HEK293 (cell line): Measurements from ENCODE around the gene SLC32A1.
A peak's percentile ranks its signal among the peaks of the same experiment; 100 is the strongest.

ENCODE experiments used
- CTCF ChIA-PET: fragments of 350-600 bp; formaldehyde crosslinking; extraction: SDS; loops from one replicate; lab custom pipeline; 2021; ENCODE audit warnings: antibody characterized with exemption; lab: Yijun Ruan, JAX
- POLR2A ChIA-PET: fragments of 300-600 bp; formaldehyde crosslinking; extraction: SDS; loops from one replicate; lab custom pipeline; 2020; ENCODE audit warnings: antibody characterized with exemption, inconsistent platforms; lab: Yijun Ruan, JAX
- H3K27ac ChIP-seq: fragments of 200-500 bp; sonication (Bioruptor generic); 2 replicates; pipeline ENCODE4 v1.5.1; 2014; ENCODE audit warnings: low read depth, low read length, control low read depth, inconsistent platforms; ENCODE audit errors: extremely low read depth
- H3K36me3 ChIP-seq, 2 experiments: fragments of 200-500 bp in 1 of 2; sonication (Bioruptor generic) in 1 of 2; 1 replicate in 1 of 2; 2 replicates in 1 of 2; pipeline ENCODE4 v1.5.1; 2014 to 2017; ENCODE audit warnings: inconsistent platforms in 2 of 2, low read length in 2 of 2; ENCODE audit not compliant: control insufficient read depth in 2 of 2, insufficient read depth in 1 of 2
- H3K4me1 ChIP-seq: fragments of 200-500 bp; sonication (Bioruptor generic); 2 replicates; pipeline ENCODE4 v1.5.1; 2014; ENCODE audit warnings: mild to moderate bottlenecking, low read length, inconsistent platforms; ENCODE audit not compliant: control insufficient read depth, insufficient read depth
- H3K4me3 ChIP-seq: 2 replicates; pipeline ENCODE4 v1.5.1; 2011; ENCODE audit warnings: low read depth, mild to moderate bottlenecking, control low read depth, low read length, moderate library complexity
- H3K9me3 ChIP-seq: fragments of 200-500 bp; sonication (Bioruptor generic); 2 replicates; pipeline ENCODE4 v1.5.1; 2014; ENCODE audit warnings: low read depth, low read length, inconsistent platforms; ENCODE audit not compliant: control insufficient read depth, insufficient read depth
- EGR2 ChIP-seq: fragments of 450-650 bp; formaldehyde crosslinking; IDR thresholded peaks from 2 replicates; pipeline ENCODE4 v1.5.1; 2016; ENCODE audit warnings: low read depth, missing biosample characterization, missing genetic modification characterization
- PATZ1 ChIP-seq: fragments of 450-650 bp; formaldehyde crosslinking; IDR thresholded peaks from 2 replicates; pipeline ENCODE4 v1.5.1; 2016; ENCODE audit warnings: missing biosample characterization, missing genetic modification characterization
- PRDM10 ChIP-seq: fragments of 450-650 bp; formaldehyde crosslinking; IDR thresholded peaks from 2 replicates; pipeline ENCODE4 v1.5.1; 2016; ENCODE audit warnings: missing biosample characterization, missing genetic modification characterization
- SP2 ChIP-seq: fragments of 450-650 bp; formaldehyde crosslinking; IDR thresholded peaks from 2 replicates; pipeline ENCODE4 v1.5.1; 2016; ENCODE audit warnings: missing biosample characterization, missing genetic modification characterization
- SP3 ChIP-seq: fragments of 450-650 bp; formaldehyde crosslinking; IDR thresholded peaks from 2 replicates; pipeline ENCODE4 v1.5.1; 2016; ENCODE audit warnings: missing biosample characterization, missing genetic modification characterization
- ZBTB1 ChIP-seq: fragments of 450-650 bp; formaldehyde crosslinking; IDR thresholded peaks from 2 replicates; pipeline ENCODE4 v1.5.1; 2016; ENCODE audit warnings: missing biosample characterization, missing genetic modification characterization
- ZBTB26 ChIP-seq: fragments of 450-650 bp; formaldehyde crosslinking; optimal IDR thresholded peaks from 2 replicates; pipeline ENCODE3; 2016; ENCODE audit warnings: missing biosample characterization, mild to moderate bottlenecking, missing genetic modification characterization
- ZFHX2 ChIP-seq: fragments of 450-650 bp; formaldehyde crosslinking; conservative IDR thresholded peaks from 2 replicates; pipeline ENCODE4 v1.5.1; 2016; ENCODE audit warnings: missing biosample characterization, missing genetic modification characterization
- ZNF155 ChIP-seq: fragments of 450-650 bp; formaldehyde crosslinking; IDR thresholded peaks from 2 replicates; pipeline ENCODE4 v1.5.1; 2016; ENCODE audit warnings: missing biosample characterization, missing genetic modification characterization
- ZNF221 ChIP-seq: fragments of 450-650 bp; formaldehyde crosslinking; IDR thresholded peaks from 2 replicates; pipeline ENCODE4 v1.5.1; 2017; ENCODE audit warnings: missing biosample characterization, missing genetic modification characterization, borderline replicate concordance
- ZNF350 ChIP-seq: fragments of 450-650 bp; formaldehyde crosslinking; IDR thresholded peaks from 2 replicates; pipeline ENCODE4 v1.5.0; 2017; ENCODE audit warnings: missing biosample characterization, mild to moderate bottlenecking, missing genetic modification characterization
- ZNF394 ChIP-seq: fragments of 450-650 bp; formaldehyde crosslinking; IDR thresholded peaks from 2 replicates; pipeline ENCODE4 v1.5.1; 2016; ENCODE audit warnings: missing biosample characterization, missing genetic modification characterization, mild to moderate bottlenecking, moderate library complexity, borderline replicate concordance
- ZNF501 ChIP-seq: fragments of 450-650 bp; formaldehyde crosslinking; IDR thresholded peaks from 2 replicates; pipeline ENCODE4 v1.5.1; 2016; ENCODE audit warnings: missing biosample characterization, missing genetic modification characterization
- ZNF513 ChIP-seq: fragments of 450-650 bp; IDR thresholded peaks from 2 replicates; pipeline ENCODE4 v1.5.1; 2018; ENCODE audit warnings: missing biosample characterization, missing genetic modification characterization
- ZNF518A ChIP-seq: fragments of 450-650 bp; formaldehyde crosslinking; conservative IDR thresholded peaks from 2 replicates; pipeline ENCODE4 v1.5.1; 2016; ENCODE audit warnings: low read depth, missing biosample characterization, missing genetic modification characterization
- ZNF521 ChIP-seq: fragments of 450-650 bp; formaldehyde crosslinking; IDR thresholded peaks from 2 replicates; pipeline ENCODE4 v1.5.1; 2017; ENCODE audit warnings: missing biosample characterization, mild to moderate bottlenecking, missing genetic modification characterization
- ZNF555 ChIP-seq: fragments of 450-650 bp; formaldehyde crosslinking; conservative IDR thresholded peaks from 2 replicates; pipeline ENCODE4 v1.5.1; 2017; ENCODE audit warnings: missing biosample characterization, mild to moderate bottlenecking, missing genetic modification characterization, inconsistent platforms
- ZNF558 ChIP-seq: fragments of 450-650 bp; formaldehyde crosslinking; IDR thresholded peaks from 2 replicates; pipeline ENCODE4 v1.5.1; 2016; ENCODE audit warnings: missing biosample characterization, missing genetic modification characterization
- ZNF610 ChIP-seq: fragments of 450-650 bp; formaldehyde crosslinking; IDR thresholded peaks from 2 replicates; pipeline ENCODE4 v1.5.1; 2016; ENCODE audit warnings: missing biosample characterization, missing genetic modification characterization, borderline replicate concordance
- ZNF76 ChIP-seq: fragments of 450-650 bp; formaldehyde crosslinking; IDR thresholded peaks from 2 replicates; pipeline ENCODE4; 2016; ENCODE audit warnings: low read depth, missing biosample characterization, missing genetic modification characterization, borderline replicate concordance

SLC32A1 gene

GRCh38 chr20:38723848-38724625 is at the start of gene SLC32A1 (continued):
- TF ChIP-seq PATZ1 (tag by site-specific recombination) (peak; percentile 54; the same call in 1 of the 2 replicates), ZBTB1 (no peak), PRDM10 (tag by site-specific recombination) (peak; percentile 54), ZNF610 (tag by site-specific recombination) (peak; percentile 65; the same call in 1 of the 2 replicates), ZNF501 (no peak), SP2 (tag by site-specific recombination) (peak; percentile 59), ZNF155 (tag by site-specific recombination) (no peak), ZBTB26 (peak; percentile 36), EGR2 (tag by site-specific recombination) (peak; percentile 86), SP3 (peak; percentile 81), ZNF221 (tag by site-specific recombination) (no peak), ZFHX2 (tag by site-specific recombination) (peak; percentile 93)

- CTCF ChIA-PET, result interaction anchor here (1.7 kb wide), 1 partner anchor 16 kb away, joined by 5 read pairs; no protein-coding TSS in a partner anchor
- H3K4me1 ChIP-seq, result peaks cover 4% of the 10 kb centered on the region; the same call in 1 of the 2 replicates
- POLR2A ChIA-PET, result interaction anchor here (0.7 kb wide), 1 partner anchor 35 kb away, joined by 3 read pairs; no protein-coding TSS in a partner anchor
- H3K36me3 ChIP-seq, result no peaks in the 10 kb centered on the region
- H3K9me3 ChIP-seq, result no peaks in the 10 kb centered on the region
- H3K27ac ChIP-seq, result no peak overlapping the region
- no peak overlapping the region for H3K4me3 ChIP-seq
- TF ChIP-seq ZNF518A (tag by site-specific recombination) (no peak), ZNF558 (no peak), ZNF513 (tag by site-specific recombination) (no peak), ZNF394 (tag by site-specific recombination) (no peak), ZNF350 (tag by site-specific recombination) (no peak), ZNF76 (tag by site-specific recombination) (no peak), ZNF555 (tag by site-specific recombination) (no peak), ZNF521 (tag by site-specific recombination) (no peak)
These were observed 49.5 kb upstream of the SLC32A1 start for GRCh38 chr20:38674765-38675133.
